Thymus (tissue), 11 donors: Measurements from ENCODE around the gene GXYLT1. TPM values are rescaled to one million over a fixed set of nuclear protein-coding genes. Genes with fewer than 3 reads are reported as not detected.

Experiments
- DNase-seq, 9 donors: peaks; one replicate each; pipeline ENCODE4 v3.0.0-alpha.2; 2013; ENCODE audit warnings: low spot score in 9 of 9, low read depth in 6 of 9, missing footprints in 1 of 9
- H3K27ac ChIP-seq, 2 donors: one replicate each; pipeline ENCODE4 v1.5.1; 2013; ENCODE audit warnings: control low read depth in 1 of 2, low read depth in 1 of 2, low read length in 1 of 2, mild to moderate bottlenecking in 1 of 2, moderate library complexity in 1 of 2
- H3K27me3 ChIP-seq, 2 donors: one replicate each; pipeline ENCODE4 v1.5.1; 2013; ENCODE audit warnings: low read length in 1 of 2; ENCODE audit not compliant: control insufficient read depth in 2 of 2, insufficient read depth in 1 of 2
- H3K36me3 ChIP-seq, 2 donors: one replicate each; pipeline ENCODE4 v1.5.1; 2013; ENCODE audit warnings: low read length in 1 of 2, mild to moderate bottlenecking in 1 of 2, moderate library complexity in 1 of 2; ENCODE audit not compliant: control insufficient read depth in 2 of 2, insufficient read depth in 2 of 2
- H3K4me1 ChIP-seq, 2 donors: one replicate each; pipeline ENCODE4 v1.5.1; 2013; ENCODE audit warnings: low read length in 2 of 2; ENCODE audit not compliant: control insufficient read depth in 2 of 2, insufficient read depth in 2 of 2
- H3K4me3 ChIP-seq, 2 donors: one replicate each; pipeline ENCODE4 v1.5.1; 2013; ENCODE audit warnings: low read length in 2 of 2, control low read depth in 1 of 2, mild to moderate bottlenecking in 1 of 2
- H3K9me3 ChIP-seq, 2 donors: one replicate each; pipeline ENCODE4 v1.5.1; 2013; ENCODE audit warnings: low read length in 1 of 2, mild to moderate bottlenecking in 1 of 2; ENCODE audit not compliant: control insufficient read depth in 2 of 2, insufficient read depth in 1 of 2
- WGBS: extraction: QIAGEN DNeasy Blood & Tissue Kit; methylation state at CpG from one replicate; pipeline ENCODE4 v1.1.7; 2013; 5-methylcytosine and 5-hydroxymethylcytosine counted together
- polyA plus RNA-seq: library from polyadenylated mRNA; stranded (reverse); fragments of 200-250 nt; gene quantifications from one replicate; pipeline ENCODE4 v1.2.3, GENCODE V29; 2013
- total RNA-seq: library from RNA; stranded (reverse); fragments of 120-200 nt; gene quantifications from one replicate; pipeline ENCODE4 v1.2.4, GENCODE V29; 2013
- donor health status: healthy.

The GXYLT1 gene
- total and polyA plus RNA-seq, 2 donors = 3.7 to 5.2 TPM

- 97% methylated on average over 2 of the region's 2 CpGs for WGBS
- Histone ChIP-seq H3K36me3 (peaks cover 12 to 22% of the 10 kb centered on the region in 2 donors), H3K27ac (no peak overlapping the region), H3K4me1 (no peaks in the 10 kb centered on the region), H3K27me3 (no peaks in the 10 kb centered on the region), H3K4me3 (no peak overlapping the region), H3K9me3 (no peaks in the 10 kb centered on the region)
- no peak for DNase-seq
Measured at GRCh38 chr12:42180990-42181596, 36.4 kb upstream of the GXYLT1 start.

DNA sequence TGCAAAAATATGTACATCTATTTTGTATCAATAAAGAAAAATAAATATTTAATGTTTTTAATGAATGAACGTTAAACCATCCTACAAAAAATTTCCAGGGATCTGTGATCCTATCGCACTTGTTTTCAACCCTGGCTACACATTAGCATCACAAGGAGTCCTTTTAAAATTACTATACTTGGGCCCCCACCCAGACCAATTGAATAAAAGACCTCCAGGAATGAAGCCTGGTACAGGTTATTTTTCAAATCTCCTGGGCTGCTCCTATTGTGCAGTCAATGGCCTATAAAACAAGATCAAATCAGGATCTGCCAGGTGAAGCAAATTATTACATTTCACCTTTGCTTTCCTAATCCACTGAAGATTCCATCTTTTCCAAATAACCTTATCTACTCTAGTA is 33.4 kb upstream of the GXYLT1 start:
- H3K27ac ChIP-seq = no peak overlapping the region
- 99% methylated on average over 2 of the region's 2 CpGs for WGBS
- H3K9me3 ChIP-seq = no peaks in the 10 kb centered on the region
- H3K36me3 ChIP-seq = peaks cover 8 to 11% of the 10 kb centered on the region in 2 donors
- no peaks in the 10 kb centered on the region for H3K4me1 ChIP-seq
- no peak for DNase-seq
- H3K4me3 ChIP-seq = no peak overlapping the region
- H3K27me3 ChIP-seq = no peaks in the 10 kb centered on the region

GRCh38 chr12:42174978-42175377 is 30.3 kb upstream of the GXYLT1 start:
- no peaks in the 10 kb centered on the region for H3K27me3 ChIP-seq
- WGBS = 99% methylated on average over 1 of the region's 1 CpG
- peaks cover 8 to 13% of the 10 kb centered on the region in 2 donors for H3K36me3 ChIP-seq
- no peaks in the 10 kb centered on the region for H3K9me3 ChIP-seq
- H3K4me3 ChIP-seq = no peak overlapping the region
- H3K27ac ChIP-seq = no peak overlapping the region
- no peaks in the 10 kb centered on the region for H3K4me1 ChIP-seq
- no peak for DNase-seq

DNA sequence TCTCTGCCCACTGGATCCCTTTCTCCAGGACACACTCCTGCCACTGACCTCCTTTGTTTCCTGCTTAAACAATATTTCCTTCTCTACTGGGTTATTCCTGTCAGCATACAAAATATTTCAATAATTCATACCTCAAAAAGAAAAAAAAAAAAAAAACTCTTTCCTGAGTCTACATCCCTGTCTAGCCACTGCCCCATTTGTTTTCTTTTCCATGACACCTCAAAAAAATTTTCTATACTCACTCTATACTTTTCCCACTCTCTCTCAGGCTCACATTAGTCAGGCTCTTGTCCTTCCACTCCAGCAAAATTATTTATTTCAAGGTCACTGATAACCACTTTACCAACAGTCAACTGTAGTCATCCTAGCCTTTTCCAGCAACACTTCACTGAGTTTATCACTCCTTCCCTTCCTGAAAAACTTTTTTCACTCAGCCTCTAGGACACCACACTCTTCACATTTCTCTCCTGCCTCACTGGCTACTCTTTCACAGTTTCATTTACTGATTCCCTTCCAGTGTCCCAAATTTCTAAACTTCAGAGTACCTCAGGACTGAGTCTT is 29.4 kb upstream of the GXYLT1 start:
- Histone ChIP-seq H3K9me3 (no peaks in the 10 kb centered on the region), H3K36me3 (peaks cover 8 to 13% of the 10 kb centered on the region in 2 donors), H3K4me3 (no peak overlapping the region), H3K27ac (no peak overlapping the region), H3K27me3 (no peaks in the 10 kb centered on the region), H3K4me1 (no peaks in the 10 kb centered on the region)
- DNase-seq = no peak

DNA sequence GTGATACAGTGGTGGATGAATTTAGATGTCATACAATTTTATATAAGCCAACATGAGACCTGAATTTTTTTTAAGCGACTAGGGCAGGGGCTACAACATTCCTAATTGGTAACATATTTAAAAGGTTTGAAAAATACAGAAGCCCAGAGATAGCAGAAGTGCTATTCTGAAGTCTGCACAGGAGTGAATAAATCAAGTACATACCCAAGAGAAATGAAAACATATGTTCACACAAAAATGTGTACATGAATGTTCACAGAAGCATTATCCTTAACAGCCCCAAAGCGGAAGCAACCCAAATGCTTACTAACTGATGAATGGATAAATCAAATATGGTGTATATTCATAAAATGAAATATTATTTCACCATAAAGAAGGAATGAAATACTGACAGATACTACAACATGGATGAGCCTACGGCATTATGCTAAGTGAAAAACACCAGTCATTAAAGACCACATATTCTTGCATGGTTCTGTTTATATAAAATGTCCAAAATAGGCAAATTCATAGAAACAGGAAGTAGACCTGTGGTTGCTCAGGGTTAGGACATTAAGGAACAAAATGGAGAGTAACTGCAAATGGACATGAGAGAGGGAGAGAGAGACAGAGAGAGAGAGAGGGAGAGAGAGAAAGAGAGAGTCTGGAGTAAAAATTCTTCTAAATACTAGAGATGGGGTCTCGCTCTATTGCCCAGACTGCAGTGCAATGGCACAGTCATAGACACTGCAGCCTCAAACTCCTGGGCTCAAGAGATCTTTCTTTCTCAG is 28.0 kb upstream of the GXYLT1 start:
- Histone ChIP-seq H3K9me3 (no peaks in the 10 kb centered on the region), H3K27me3 (no peaks in the 10 kb centered on the region), H3K4me3 (no peak overlapping the region), H3K36me3 (peaks cover 8 to 9% of the 10 kb centered on the region in 2 donors), H3K27ac (no peak overlapping the region), H3K4me1 (no peaks in the 10 kb centered on the region)
- WGBS = over 99% methylated on average over 4 of the region's 4 CpGs
- DNase-seq = no peak

- Histone ChIP-seq H3K27ac (no peak overlapping the region), H3K27me3 (no peaks in the 10 kb centered on the region), H3K9me3 (no peaks in the 10 kb centered on the region), H3K4me3 (no peak overlapping the region), H3K36me3 (peaks cover 0 to 6% of the 10 kb centered on the region in 2 donors), H3K4me1 (no peaks in the 10 kb centered on the region)
- no peak for DNase-seq
- 98% methylated on average over 6 of the region's 6 CpGs for WGBS
Measured at GRCh38 chr12:42167711-42168110, 23.0 kb upstream of the GXYLT1 start.

DNA sequence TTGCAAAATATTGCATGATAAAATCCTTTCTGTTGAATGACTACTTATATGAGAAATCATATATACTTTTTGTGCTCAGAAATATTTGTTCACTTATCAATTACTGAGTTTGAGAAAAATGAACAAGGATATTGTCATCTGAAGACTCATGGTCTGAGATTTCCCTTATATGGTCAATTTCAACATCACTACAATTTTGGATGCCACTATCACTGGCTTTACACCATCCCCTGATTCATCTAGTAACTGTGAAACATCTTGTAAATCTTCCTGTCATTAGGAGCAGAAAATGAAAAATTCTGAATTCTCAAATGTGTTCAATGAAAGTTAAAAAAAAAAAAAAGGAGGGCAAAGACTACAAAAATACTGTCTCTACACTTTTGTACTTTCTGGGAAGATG is 21.8 kb upstream of the GXYLT1 start:
- Histone ChIP-seq H3K4me1 (no peaks in the 10 kb centered on the region), H3K27me3 (no peaks in the 10 kb centered on the region), H3K36me3 (no peaks in the 10 kb centered on the region), H3K27ac (no peak overlapping the region), H3K4me3 (no peak overlapping the region), H3K9me3 (no peaks in the 10 kb centered on the region)
- no peak for DNase-seq

DNA sequence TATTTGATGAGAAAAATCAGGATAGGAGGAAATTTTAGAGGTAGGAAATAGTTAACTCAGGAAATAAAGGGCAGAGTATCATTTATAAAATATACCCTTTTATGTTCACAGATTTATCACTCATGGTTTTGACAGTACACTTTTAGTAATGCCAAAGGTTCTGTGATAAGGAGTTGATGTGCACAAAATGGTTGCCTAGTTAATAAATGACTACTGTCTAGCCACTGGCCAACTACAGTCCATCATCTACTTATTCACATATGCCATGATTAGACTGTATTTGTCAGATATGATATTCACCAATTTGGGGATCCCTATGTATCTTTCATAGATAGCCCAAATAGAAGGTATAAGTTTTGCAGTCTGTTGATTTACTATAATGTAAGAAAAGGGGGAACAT is 19.2 kb upstream of the GXYLT1 start:
- Histone ChIP-seq H3K36me3 (peaks cover 3 to 6% of the 10 kb centered on the region in 2 donors), H3K9me3 (no peaks in the 10 kb centered on the region), H3K4me3 (no peak overlapping the region), H3K27ac (no peak overlapping the region), H3K4me1 (no peaks in the 10 kb centered on the region), H3K27me3 (no peaks in the 10 kb centered on the region)
- DNase-seq = no peak

GRCh38 chr12:42162965-42163364 is 18.3 kb upstream of the GXYLT1 start:
- H3K36me3 ChIP-seq = peaks cover 3 to 6% of the 10 kb centered on the region in 2 donors
- H3K9me3 ChIP-seq = no peaks in the 10 kb centered on the region
- H3K4me3 ChIP-seq = no peak overlapping the region
- H3K27me3 ChIP-seq = no peaks in the 10 kb centered on the region
- no peak for DNase-seq
- H3K27ac ChIP-seq = no peak overlapping the region
- WGBS = 99% methylated on average over 1 of the region's 1 CpG
- no peaks in the 10 kb centered on the region for H3K4me1 ChIP-seq
